ENCODE results near the gene GALNT16.

Gene GALNT16

DNA sequence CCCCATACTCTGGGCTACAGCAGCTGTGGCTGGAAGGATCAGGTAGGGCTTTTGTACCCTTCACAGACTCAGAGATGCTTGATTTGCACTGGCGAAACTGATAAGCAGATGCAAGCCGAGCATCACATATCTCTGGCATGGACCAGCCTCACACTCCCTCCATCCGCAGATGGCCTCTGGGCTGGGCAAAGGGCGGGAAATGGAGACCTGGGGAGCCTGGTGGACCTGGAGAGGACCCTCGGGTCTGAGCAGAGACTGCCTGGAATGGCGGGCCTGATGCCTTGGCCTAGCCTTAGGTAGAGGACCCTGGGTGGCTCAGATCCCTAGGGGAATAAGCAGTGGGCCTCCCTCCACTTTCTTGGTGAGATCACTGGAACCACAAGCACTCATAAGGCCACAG, 53.2 kb downstream of the GALNT16 start:
- in situ Hi-C loops (cut with MboI; ENCODE audit: low pct_unique_long_range_greater_than_20kb, low sequenced_read_pairs), result no loop called here
- DNase-seq, result no peak

DNA sequence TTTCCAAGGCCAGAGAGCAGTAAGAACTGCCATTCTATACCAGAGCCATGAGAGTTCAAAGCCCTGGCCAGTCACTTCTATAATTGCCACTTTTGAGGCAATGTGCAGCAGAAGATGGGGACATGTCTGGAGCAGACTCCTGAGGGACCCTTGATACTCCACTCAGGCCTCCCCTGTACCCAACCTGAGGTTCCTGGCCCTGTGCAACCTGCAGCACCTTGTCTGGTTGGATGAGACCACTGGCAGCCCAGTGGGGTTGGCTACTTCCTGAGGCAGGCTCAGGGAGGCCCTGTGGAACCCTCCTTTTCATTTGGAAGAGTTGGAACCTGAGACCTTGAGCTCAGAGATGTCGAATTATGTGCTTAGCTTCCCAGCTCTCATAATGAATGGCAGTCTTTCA, 54.4 kb downstream of the GALNT16 start:
- in situ Hi-C loops (cut with MboI; ENCODE audit: low pct_unique_long_range_greater_than_20kb, low sequenced_read_pairs), result no loop called here
- DNase-seq, result no peak

DNA sequence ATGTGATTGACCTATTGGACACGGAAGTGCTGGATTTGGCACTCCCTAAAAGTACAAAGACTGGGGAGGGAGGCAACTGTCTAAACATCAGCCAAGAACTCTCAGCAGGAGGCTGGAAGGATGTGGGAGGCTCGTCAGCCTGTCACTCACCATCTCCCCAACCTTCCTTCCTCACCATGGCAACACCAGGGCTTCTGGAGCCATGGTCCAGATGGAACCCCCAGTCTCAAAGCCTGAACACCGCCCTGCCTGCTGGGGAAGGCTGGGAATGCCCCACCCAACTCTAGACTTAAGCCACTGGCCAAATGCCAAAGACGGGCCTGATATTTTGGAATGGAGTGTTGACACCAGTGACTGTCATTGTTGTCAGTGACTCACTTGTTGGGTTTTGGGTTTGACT, 55.3 kb downstream of the GALNT16 start:
- in situ Hi-C loops (cut with MboI; ENCODE audit: low pct_unique_long_range_greater_than_20kb, low sequenced_read_pairs), result no loop called here
- no peak for DNase-seq

DNA sequence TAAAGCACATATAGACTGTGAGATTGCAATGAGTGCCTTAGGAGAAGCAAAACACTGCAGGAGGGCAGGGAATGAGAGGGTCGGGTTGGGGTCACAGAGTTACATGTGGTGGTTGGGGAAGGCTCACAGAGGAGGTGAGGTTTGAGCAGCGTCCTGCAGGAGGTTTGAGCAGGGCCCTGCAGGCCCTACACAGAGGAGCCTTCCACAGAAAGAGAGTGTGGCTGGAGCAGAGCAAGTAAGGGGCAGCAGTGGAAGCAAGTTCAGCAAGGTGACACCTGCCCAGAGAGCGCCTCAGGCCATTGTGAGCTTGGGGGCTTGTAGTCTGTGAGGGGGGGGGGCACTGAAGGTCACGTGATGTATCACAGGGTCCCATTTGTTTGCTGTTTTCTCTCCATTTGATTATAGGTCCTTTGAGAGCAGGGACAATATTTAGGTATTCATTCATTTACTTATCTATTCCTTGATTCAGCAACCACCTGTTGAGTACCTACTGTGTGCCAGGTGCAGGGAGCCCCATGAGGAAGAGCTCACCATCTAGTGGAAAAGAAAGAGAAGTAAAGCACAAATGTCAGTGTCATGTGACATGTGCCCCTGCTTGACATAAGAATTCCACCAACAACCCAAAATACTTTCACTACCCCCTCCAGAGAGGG, 56.6 kb downstream of the GALNT16 start:
- no peak for DNase-seq
- in situ Hi-C loops (cut with MboI; ENCODE audit: low pct_unique_long_range_greater_than_20kb, low sequenced_read_pairs), result no loop called here

DNA sequence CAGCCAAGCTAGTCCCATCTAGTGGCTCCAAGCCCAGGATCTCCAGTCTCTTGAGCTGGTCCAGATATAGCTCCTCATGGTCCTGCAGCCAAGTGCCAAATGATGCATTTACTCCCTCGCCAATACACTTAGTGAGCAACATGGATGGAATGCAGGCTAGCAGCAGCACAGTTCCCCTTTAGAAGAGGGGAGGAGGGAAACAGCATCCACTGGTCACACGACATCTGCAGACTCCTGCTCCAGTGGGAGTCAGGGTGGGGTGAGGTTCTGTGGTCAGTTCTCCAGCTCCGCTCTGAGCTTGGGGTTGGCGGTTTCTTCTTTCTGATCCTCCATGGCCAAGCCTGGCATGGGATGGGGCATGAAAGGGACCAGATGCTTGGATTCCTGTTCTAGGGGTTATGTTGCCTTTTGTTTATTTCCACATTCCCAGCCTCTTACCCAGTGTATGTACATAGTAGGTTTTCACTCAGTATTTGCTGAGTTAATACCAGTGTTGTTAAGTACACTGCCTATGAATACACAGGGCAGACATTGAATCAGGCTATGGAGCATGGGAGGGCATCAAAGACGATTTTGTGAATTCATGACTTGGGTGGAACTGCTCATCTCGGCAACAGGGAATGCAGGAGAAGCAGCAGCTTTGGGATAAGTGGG, 57.3 kb downstream of the GALNT16 start:
- no peak for DNase-seq
- in situ Hi-C loops (cut with MboI; ENCODE audit: low pct_unique_long_range_greater_than_20kb, low sequenced_read_pairs), result no loop called here

DNA sequence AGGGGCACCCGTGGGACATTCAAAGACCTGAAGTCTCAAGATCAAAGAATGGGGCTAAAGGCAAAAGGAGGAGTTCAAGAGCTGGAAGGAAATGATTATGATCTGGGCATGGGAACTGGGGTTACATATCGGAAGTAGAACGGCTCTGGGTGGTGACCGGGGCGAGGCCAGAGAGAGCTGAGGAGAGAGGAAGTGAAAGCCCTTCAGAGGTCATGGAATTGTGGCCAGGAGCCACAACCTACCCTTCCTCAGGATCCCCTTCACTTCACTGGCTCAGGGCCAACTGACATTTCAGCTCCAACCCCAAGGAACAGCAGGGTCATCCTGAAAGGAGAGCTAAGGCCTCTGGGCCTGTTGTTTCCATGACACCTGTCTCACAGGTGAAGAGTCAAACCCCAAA, 57.8 kb downstream of the GALNT16 start:
- in situ Hi-C loops (cut with MboI; ENCODE audit: low pct_unique_long_range_greater_than_20kb, low sequenced_read_pairs), result no loop called here
- DNase-seq, result no peak

DNA sequence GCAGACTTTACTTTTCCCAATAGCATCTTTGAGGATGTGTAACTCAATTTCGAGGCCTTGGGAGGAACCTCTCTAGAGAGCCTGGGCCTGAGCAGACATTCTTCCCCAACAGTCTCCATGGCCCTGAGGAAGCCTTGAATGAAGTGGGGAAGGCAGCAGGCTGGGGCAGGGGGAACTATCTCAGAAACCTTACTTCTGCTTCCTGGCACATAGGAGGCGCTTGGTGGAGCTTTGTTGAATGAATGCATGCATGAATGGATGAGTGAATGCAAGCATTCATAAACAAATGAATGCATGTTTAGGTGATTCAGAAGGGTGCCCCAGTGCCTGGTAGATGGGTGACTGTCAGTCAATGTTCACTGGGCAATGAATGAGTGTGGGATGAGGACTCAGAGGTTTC, 58.3 kb downstream of the GALNT16 start:
- DNase-seq, result no peak
- in situ Hi-C loops (cut with MboI; ENCODE audit: low pct_unique_long_range_greater_than_20kb, low sequenced_read_pairs), result no loop called here

DNA sequence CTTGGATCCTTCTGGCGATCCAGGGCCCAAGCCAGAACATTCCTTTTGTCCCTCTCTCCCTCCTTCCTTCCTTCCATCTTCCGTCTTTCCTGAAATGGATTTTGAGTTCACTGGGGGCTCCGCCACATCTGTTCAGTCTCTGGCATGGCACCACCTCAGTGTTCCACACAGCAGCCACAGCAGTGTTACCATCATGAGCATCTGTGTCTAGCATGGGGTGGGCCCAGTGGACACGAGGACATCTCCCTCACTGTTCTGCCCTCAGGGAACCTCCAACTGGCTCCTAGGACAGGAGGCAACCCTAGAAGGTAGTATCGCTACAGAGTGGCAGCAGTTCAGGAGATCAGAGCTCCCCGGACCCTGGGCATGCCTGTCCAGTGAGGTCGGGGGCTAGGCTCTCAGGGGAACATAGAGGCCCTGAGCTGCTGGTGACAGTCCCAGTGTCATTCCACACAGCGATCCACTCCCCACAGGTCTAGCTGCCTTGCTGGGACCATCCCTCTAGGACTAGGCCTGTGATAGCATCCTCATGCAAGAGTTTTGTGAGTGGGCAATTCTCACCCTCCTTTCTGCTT, 59.0 kb downstream of the GALNT16 start:
- DNase-seq, result no peak
- in situ Hi-C loops (cut with MboI; ENCODE audit: low pct_unique_long_range_greater_than_20kb, low sequenced_read_pairs), result no loop called here

DNA sequence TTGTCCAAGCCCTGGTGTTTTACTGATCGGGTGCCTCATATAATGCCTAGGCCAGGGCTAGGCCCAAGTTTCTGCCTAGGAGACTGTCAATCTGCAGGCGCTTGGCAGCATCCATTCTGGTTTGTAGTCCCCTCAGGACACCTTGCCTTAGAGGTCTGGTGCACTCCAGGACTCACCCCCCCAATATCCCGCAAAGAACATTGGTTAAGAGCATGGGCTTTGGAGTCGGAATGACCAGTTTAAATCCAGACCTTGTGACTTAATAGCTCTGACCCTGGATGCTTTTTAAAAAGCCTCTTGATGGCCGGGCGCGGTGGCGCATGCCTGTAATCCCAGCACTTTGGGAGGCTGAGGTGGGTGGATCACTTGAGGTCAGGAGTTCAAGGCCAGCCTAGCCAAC, 60.0 kb downstream of the GALNT16 start:
- no peak for DNase-seq
- in situ Hi-C loops (cut with MboI; ENCODE audit: low pct_unique_long_range_greater_than_20kb, low sequenced_read_pairs), result no loop called here

DNA sequence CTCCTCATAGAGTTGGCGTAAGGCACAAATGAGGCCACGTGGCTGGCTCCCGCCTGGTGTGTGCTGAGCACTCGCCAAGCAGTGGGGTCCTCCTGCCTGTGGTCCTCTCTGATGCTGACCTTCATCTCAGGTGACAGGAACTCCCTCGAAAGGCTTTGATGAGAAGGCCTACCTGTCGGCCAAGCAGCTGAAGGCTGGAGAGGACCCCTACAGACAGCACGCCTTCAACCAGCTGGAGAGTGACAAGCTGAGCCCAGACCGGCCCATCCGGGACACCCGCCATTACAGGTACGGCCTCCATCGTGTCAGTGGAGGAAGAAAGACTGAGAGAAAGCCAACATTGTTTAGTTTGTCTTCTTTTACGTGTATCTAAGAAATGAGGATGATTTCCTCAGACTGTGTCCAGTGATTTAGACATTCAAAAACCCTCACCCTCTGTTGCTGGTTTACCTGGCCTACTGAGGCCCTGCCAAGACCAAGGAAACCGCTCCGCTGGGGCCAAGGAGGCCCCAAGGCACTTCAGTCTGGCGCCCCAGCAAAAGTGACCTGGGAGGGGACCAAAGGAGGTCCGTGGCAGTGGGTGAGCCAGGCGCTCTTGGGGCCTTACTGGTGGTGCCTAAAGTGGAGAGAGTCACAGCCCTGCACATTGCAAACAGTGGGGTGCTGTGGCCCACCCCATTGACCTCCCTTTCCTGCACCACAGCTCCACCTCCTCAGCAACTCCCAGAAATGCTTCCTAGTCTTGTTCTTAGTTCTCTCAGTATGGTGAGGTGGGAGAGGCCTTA, 60.8 kb downstream of the GALNT16 start:
- no peak for DNase-seq
- in situ Hi-C loops (cut with MboI; ENCODE audit: low pct_unique_long_range_greater_than_20kb, low sequenced_read_pairs), result no loop called here

DNA sequence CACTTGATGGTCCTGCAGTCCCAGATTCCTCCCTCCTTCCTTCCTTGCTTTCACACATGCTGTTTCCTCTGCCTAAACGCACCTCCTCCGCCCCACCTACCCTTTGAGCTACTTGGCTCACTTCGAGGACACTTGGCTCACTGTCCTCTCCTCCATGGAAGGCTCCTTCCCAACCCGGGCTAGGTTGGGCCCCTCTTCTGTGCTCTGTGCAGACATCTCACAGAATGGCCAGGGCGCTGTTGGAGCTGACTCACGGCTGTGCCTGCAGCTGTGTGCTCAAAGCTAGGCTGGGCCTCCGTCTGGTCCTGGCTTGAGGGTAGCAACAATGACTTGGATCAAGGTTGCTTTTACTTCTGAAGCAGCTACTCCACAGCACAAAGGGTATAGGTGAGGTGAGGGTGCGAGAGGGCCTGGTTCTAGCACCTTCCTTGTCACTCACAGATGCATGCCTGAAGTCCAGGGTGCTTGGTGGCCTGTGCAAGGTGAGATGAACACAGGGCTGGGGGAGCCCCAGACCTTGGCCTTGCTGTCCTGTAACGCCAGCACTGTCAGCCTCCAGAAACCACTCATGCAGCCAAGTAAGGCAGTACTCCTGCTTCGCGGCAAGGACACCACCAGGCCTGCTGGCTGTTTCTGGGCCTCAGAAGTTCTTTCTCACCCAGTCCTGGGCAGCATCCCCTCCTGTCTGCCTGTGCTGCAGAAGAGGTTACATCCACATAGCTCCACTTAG, 61.8 kb downstream of the GALNT16 start:
- in situ Hi-C loops (cut with MboI; ENCODE audit: low pct_unique_long_range_greater_than_20kb, low sequenced_read_pairs), result no loop called here
- DNase-seq, result no peak

DNA sequence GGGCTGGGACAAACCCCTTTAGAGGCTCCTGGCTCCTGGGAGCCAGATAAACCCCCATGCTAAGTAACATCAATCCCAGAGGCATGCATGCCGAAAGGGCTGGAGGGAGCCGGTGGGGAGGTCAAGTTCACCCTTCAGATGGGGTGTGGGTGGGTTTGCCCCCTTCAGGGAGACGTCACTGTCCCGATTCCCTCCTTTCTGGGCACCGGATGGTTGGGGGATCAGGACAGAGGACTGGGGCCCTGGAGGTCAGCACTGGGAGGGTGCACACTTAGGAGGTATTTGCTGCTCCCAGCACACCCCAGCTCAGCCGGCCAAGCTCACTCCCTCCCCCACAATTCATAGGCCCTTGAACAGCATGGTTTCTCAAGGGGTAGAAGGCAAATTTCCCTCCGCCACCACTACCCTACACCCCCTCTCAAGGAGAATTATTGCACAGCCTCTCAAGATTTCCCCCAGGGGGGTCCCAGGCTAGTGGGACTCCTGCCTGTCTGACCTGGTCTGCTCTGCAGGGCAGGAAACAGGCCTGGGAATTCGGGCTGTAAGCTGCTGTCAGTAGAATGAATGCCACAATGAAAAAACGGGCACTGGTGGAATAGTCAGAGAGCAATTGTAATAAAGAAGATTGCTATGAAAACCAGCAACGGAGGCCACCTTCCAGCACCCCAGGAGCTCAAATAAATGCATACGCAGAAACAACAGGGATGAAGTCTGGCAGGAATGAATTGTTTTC, 63.5 kb downstream of the GALNT16 start:
- in situ Hi-C loops (cut with MboI; ENCODE audit: low pct_unique_long_range_greater_than_20kb, low sequenced_read_pairs), result no loop called here
- DNase-seq, result no peak

DNA sequence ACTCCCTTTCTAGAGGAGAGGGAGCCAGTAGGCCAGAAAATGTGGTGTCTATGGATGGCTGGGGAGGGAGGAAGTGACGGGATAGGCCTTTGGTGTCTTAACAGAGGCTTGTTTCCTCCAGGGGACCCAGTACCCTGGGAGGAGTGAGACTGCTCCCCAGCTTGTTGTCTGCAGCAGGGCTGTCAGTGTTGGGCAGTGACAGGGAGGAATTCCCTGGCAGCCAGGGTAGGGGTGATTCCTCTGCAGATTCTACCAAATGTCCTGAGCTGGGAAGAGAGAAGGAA, 64.0 kb downstream of the GALNT16 start:
- DNase-seq, result no peak
- in situ Hi-C loops (cut with MboI; ENCODE audit: low pct_unique_long_range_greater_than_20kb, low sequenced_read_pairs), result no loop called here

DNA sequence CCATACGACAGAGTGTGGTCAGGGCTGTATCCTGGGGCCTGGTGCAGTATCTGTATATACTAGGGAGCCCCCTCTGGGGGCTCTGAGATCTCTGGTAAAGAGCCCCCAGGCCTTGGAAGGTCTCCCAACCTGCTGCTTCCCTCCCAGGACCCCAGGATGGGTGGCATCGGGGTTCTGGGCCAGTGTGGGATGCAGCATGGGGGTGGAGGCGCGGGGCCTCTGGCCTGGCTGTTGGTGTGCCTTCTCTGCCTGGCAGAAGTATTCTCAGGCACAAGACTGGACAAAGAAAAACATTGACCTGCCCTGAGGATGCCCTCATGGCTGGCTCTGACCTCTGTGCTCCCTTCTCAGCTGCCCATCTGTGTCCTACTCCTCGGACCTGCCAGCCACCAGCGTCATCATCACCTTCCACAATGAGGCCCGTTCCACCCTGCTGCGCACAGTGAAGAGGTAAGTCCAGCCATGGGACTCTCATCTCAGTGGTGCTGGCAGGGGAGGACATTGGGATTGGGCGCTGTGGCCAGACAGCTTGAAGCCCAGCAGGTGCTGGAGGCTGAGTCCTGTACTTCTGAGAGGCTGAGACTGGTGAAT, 64.5 kb downstream of the GALNT16 start:
- in situ Hi-C loops (cut with MboI; ENCODE audit: low pct_unique_long_range_greater_than_20kb, low sequenced_read_pairs), result no loop called here
- DNase-seq, result no peak

DNA sequence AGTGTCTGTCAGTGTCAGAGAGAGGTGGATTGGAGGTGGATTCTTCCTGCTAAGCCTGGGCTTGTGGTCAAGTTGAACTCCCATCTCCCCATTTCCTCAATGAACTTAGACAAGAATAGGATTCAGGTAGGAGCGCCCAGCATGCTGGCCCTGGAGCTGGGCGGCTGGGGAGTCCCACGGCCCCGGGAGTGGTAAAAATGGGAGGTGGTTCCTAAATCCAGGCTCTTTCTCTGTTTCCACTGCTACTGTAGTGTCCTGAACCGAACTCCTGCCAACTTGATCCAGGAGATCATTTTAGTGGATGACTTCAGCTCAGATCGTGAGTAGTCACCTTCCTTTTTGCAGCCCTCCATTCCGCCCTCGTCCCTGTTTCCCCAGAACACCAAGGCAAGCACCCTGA, 65.1 kb downstream of the GALNT16 start:
- in situ Hi-C loops (cut with MboI; ENCODE audit: low pct_unique_long_range_greater_than_20kb, low sequenced_read_pairs), result no loop called here
- DNase-seq, result no peak

DNA sequence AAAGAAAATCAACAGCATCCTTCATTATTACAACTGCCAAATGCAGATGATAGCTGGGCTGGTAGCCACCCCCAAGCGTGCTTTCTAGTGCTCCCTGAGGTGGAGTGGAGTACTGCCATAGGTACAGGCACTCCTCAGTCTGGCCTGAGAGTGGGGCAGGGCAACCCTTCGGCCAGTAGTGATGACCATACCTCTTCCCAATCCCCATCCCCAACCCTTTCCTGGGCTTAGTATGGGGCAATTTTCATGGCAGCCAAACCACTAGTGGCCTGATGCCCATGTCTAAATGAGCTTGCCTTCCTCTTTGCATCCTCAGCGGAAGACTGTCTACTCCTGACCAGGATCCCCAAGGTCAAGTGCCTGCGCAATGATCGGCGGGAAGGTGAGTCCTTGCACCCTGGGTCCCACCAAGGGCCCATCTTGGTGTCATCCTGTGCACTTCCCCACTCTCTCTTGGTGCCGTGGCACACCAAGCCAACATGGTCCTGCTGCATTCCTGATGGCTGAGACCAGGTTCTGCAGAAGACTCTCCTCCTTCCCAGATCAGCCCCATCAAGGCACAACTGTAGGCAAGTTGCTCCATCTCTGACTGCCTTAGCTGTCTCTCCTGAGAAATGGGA, 65.8 kb downstream of the GALNT16 start:
- in situ Hi-C loops (cut with MboI; ENCODE audit: low pct_unique_long_range_greater_than_20kb, low sequenced_read_pairs), result no loop called here
- DNase-seq, result no peak

DNA sequence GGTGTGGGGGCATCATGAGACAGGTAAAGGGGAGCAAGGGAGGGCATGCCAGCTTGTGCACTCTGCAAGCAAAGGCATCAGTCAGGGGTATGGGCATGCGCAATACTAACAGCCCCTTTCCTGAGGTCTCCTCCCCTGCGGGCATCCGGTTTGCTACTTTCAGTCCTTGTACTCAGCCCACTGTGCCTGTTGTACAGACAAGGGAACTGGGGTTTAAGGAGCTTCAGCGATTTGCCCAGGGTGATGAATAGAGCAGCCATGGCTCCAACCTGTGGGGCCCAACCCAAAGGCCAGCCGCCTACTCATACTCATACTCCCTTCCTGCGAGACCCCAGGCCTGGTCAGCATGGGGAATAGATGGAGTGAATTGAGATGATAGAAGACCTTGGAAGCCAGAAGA, 66.7 kb downstream of the GALNT16 start:
- in situ Hi-C loops (cut with MboI; ENCODE audit: low pct_unique_long_range_greater_than_20kb, low sequenced_read_pairs), result no loop called here
- no peak for DNase-seq

DNA sequence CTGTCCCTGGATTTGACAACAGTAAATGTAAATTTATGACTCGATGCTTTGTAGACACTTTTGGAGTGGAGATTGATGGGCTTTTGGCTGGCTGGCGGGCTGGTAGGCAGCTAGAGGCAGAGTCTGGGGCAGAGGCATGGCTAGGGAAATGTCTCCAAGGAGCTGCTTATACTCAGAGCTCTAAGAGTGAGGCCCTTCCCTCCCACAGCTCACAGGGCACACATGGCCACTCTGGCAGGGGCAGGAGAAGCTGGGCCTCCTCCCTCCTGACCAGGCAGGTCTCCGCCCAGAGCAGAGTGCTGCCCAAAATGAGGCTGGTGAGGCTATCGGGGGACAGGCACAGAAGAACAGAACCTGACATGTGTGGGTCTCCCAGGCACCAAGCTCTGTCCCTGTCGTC, 67.5 kb downstream of the GALNT16 start:
- DNase-seq, result no peak
- in situ Hi-C loops (cut with MboI; ENCODE audit: low pct_unique_long_range_greater_than_20kb, low sequenced_read_pairs), result no loop called here

All from KBM-7 (cell line).